CD4-positive, alpha-beta T cell treated with Interleukin-15 for 1 hour (primary cell): Measurements from ENCODE around the gene RNF168.
"Not testable (repeated sequence)": the region's sequence is repeated elsewhere in the genome, so short reads cannot be mapped to it uniquely, and the experiment has no call there.

Experiments
- DNase-seq: peaks from one replicate; pipeline ENCODE4 v3.0.0-alpha.2; 2020

RNF168 gene

GRCh38 chr3:196514913-196515621 lies 11.5 kb upstream of the RNF168 start, which contains the start of gene SMCO1:
Gene SMCO1, minus strand, starts transcription at chr3:196515346. Its CDS starts 137 bp downstream, at chr3:196515209.
- no peak for DNase-seq

DNA sequence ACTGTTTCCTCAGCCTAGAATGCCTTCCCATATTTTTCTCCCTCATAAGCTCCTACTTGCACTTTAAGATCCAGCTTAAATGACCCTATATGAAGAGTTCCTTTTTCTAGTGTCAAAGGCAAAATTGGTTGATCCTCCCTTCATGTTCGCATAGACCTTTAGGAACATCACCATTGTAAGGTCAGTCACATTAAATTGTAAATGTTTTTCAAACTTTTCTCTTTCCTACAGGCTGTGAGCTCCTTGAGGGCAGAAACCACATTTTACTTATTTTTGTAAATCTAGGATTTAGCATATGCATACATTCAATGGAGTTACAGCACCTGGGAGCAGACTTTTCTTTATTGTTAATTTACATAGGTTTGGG lies 10.8 kb upstream of the RNF168 start:
- no peak for DNase-seq

DNA sequence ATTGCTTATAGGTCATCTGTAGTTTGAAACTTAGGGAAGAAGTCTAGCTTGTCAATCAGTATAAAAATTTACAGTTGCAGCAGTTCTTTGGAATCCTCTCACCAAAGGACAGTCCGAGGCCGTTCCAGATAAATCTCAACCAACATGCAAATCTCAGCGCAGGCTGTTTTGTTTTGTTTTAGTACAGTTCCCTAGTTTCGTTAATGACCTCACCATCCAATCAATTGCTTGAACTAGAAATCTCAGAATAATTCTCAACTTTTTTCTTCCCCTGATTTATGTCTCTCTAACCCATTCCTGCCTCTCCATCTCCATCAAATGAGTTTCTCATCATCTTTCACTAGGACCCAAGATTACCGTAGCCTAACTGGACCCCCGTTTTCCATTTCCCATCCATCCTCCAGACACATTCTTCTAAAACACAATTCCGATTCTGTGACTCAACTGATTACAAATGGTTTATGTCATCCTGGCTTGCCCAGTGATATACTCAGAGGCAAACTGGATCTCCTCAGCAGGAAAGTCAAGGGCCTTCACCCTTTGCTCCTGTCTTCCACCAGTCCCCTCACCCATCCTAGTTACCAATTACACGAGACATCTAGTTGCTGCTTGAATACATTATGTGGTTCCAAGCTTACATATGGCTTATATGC lies 10.3 kb upstream of the RNF168 start:
- DNase-seq = no peak

- not testable (repeated sequence) for DNase-seq
These were observed 8.3 kb upstream of the RNF168 start for GRCh38 chr3:196511646-196512425.

DNA sequence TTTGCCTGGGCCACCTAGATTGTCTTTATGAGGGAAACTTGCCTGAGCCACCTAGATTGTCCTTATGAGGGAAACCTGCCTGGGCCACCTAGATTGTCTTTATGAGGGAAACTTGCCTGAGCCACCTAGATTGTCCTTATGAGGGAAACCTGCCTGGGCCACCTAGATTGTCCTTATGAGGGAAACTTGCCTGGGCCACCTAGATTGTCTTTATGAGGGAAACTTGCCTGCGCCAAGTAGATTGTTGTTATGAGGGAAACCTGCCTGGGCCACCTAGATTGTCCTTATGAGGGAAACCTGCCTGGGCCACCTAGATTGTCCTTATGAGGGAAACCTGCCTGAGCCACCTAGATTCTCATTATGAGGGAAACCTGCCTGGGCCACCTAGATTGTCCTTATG lies 7.5 kb upstream of the RNF168 start:
- not testable (repeated sequence) for DNase-seq

- no peak for DNase-seq
These were observed 3.1 kb upstream of the RNF168 start for GRCh38 chr3:196506687-196507086.

- no peak for DNase-seq
These were observed 988 bp upstream of the RNF168 start for GRCh38 chr3:196504556-196504955.

DNA sequence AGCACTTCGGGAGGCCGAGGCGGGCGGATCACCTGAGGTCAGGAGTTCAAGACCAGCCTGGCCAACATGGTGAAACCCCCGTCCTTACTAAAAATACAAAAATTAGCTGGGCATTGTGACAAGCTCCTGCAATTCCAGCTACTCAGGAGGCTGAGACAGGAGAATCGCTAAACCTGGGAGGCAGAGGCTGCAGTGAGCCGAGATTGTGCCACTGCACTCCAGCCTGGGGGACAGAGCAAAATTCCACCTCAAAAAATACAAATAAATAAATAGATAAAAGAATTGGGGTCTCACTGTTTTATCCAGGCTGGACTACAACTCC lies 470 bp upstream of the RNF168 start:
- not testable (repeated sequence) for DNase-seq

GRCh38 chr3:196502775-196503195 lies 783 bp downstream of the RNF168 start:
- DNase-seq = peak; percentile 65

GRCh38 chr3:196501316-196502044 lies 2.1 kb downstream of the RNF168 start:
- no peak for DNase-seq

GRCh38 chr3:196499807-196500524 lies 3.6 kb downstream of the RNF168 start:
- no peak for DNase-seq

GRCh38 chr3:196499061-196499460 lies 4.5 kb downstream of the RNF168 start:
- no peak for DNase-seq

DNA sequence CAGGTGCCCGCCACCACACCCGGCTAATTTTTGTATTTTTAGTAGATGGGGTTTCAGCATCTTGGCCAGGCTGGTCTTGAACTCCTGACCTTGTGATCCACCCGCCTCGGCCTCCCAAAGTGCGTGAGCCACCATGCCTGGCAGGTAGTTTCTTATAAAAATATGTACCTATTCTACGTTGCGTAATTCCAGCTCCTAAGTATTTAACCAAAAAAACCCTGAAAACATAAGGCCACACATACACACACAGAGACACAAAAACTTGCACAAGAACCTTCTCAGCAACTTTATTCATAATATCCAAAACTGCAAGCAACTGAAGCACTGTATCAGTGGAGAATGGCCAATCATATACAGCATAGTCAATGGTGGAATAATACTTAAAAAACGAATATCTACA lies 5.3 kb downstream of the RNF168 start:
- no peak for DNase-seq

DNA sequence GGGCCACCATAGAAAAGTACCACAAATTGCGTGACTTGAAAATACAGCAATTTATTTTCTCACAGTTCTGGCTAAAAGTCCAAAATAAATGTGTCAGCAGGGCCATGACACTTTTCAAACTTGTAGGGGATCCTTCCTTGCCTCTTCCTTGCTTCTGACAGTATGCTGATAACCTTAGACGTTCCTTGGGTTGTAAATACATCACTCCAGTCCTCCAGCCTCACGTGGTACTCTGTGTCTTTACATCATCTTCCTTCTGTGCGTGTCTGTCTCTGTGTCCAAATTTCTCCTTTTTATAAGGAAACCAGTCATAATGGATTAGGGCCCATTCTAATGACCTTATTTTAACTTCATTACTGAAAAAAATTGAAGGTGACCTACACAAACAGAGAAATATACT lies 7.4 kb downstream of the RNF168 start:
- no peak for DNase-seq

DNA sequence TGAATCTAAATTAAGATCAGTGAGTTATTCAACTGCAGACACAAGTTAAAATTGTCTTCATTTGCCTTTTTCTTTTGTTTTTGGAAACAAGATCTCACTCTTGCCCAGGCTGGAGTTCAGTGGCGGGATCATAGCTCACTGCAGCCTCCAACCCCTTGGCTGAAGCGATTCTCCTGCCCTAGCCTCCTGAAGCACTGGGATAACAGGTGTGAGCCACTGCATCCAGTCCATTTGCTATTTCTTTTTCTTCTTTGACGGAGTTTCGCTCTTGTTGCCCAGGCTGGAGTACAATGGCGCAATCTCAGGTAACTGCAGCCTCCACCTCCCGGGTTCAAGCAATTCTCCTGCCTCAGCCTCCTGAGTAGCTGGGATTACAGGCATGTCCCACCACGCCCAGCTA lies 10.3 kb downstream of the RNF168 start:
- DNase-seq = no peak

DNA sequence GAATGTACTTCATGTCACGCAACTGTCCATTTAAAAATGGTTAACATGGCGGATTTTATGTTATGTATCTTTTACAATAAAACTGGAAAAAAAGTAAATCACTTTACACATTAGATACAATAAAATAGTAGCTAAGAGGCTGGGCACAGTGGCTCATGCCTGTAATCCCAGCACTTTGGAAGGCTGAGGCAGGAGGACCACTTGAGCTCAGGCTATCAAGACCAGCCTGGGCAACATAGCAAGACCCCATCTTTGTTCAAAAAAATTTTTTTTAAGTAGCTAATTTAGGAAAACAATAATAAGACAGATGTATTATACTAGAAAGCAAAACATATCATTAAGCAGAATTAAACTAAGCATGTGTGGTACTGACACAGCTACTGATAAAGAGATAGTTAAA lies 11.5 kb downstream of the RNF168 start:
- no peak for DNase-seq

- DNase-seq = no peak
These were observed 13.8 kb downstream of the RNF168 start for GRCh38 chr3:196489747-196490146.

- DNase-seq = no peak
These were observed 17.3 kb downstream of the RNF168 start for GRCh38 chr3:196486263-196486662.

DNA sequence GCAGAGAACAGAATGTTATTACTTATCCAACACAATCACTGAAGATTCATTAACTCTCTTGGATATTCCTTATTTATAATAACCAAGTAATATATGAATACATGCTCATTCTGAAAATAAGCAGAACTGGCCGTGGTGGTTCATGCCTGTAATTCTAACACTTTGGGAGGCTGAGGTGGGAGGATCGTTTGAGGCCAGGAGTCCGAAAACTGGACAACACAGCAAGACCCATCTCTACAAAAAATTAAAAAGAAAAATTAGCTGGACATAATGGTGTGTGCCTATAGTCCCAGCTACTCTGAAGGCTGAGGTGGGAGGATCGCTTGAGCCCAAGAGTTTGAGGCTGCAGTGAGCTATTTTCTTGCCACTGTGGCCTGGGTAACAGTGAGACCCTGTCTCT lies 25.9 kb downstream of the RNF168 start:
- DNase-seq = no peak

DNA sequence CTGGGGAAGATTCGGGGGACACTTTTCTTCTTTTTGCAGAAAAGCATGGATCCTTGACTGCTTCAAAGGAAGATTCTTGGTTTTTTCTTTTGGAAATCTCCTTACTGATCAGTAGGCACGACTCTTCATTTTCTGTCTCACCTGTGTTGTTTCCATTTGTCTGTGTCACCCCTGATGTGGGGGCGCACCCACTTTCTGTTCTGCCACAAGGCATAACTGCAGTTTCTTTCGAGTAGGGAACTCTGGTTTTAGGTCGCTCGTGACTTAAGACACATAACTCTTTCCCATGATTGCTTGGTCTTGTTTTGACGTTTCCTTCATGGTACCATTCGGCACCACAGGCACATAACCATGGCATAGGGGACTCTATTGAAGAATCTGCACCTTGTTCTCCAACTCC lies 31.3 kb downstream of the RNF168 start:
- no peak for DNase-seq

DNA sequence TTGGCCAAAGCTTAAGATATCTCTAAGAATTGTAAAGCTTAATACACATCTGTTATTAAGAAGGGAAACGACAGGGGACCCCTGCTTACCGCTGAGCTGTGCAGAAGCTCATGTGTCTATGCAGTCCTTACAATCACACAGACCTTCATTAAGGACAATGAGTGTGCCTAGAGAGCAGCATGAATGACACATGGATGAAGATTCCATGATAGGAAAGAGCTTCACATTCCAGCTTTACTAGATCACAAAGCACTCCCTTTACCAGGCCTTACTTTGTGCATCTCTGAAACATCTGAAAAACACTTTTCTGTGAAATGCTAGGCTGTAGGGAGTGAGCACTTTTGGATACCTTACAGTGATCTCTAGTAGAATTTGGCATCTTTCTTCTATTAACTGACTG lies 32.0 kb downstream of the RNF168 start:
- no peak for DNase-seq

DNA sequence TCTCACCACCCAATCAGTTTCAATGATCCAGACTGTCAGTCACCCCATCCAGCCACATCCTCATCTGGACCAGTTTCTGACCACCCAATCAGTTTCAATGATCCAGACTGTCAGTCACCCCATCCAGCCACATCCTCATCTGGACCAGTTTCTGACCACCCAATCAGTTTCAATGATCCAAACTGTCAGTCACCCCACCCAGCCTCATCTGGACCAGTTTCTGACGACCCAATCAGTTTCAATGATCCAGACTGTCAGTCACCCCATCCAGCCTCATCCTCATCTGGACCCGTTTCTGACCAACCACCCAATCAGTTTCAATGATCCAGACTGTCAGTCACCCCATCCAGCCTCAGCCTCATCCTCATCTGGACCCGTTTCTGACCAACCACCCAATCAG lies 33.4 kb downstream of the RNF168 start:
- DNase-seq = not testable (repeated sequence)

DNA sequence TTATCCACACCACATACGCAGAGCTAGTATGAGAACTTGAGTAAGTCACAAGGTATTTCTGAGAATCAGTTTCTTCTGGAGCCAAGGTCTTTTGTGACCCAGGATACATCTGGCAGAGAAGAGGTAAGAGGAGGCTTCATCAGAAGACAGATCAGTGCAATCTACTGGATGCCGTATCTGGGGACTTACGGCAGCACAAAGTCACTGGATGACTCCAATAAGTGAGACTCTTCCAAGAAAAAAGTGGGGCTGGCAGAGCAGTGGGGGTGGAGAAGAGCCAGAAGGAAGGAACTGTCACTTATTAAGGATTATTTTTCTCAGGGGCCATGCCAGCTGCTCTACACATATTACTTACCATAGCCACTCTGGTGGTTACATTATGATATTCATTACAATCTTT lies 39.8 kb downstream of the RNF168 start:
- no peak for DNase-seq
